GM19395 (cell line): Measurements from ENCODE around the gene SLC16A13.
"Not testable (repeated sequence)": the region's sequence is repeated elsewhere in the genome, so short reads cannot be mapped to it uniquely, and the experiment has no call there.

Experiments used
- ATAC-seq: cut with Tn5 transposase; IDR thresholded peaks from one replicate; pipeline ENCODE4 v1.9.1; 2021; ENCODE audit warnings: mild to moderate bottlenecking, moderate library complexity; ENCODE audit not compliant: unreplicated experiment

The SLC16A13 gene, protein sequence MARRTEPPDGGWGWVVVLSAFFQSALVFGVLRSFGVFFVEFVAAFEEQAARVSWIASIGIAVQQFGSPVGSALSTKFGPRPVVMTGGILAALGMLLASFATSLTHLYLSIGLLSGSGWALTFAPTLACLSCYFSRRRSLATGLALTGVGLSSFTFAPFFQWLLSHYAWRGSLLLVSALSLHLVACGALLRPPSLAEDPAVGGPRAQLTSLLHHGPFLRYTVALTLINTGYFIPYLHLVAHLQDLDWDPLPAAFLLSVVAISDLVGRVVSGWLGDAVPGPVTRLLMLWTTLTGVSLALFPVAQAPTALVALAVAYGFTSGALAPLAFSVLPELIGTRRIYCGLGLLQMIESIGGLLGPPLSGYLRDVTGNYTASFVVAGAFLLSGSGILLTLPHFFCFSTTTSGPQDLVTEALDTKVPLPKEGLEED

DNA sequence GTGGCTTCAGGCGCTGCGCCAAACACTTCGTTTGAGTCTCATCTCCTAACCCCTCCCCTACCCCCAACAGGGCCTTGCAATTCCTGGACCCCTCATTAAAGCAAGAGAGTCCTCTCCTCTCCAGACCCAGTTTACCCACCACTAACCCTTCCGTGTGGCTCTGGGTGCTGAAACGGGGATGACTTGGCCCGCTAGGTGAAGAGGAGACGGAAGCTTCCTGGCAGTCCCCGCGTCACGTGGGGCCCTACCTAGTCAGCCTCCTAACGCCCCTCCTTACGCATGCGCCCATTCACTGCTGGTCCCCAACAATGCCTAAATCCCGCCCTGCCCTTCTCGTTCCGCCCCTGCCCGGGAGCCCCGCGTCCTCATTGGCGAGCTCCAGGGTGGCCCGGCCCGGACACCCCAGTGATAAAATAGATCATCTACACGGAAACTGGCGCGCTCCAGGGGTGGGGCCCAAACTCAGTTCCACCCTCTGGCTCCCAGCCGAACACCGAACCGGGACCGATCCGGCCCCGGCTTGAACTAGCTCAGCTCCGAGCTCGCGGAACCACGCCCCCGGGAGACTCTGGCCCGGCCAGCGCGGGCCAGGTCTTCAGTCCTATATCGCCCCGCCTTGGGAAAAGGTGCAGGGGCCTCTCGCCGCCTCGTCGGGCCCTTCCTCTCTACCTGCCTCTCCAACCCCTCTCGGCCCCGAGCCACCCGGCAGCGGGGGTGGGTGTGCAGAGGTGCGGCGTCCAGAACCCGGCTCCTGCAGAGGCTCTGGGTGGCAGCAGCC, at the start of gene SLC16A13:
Gene SLC16A13, plus strand, starts transcription at position 425 of the 778 bp plus-strand sequence. CDS start 368 bp downstream, outside the sequence.
- ATAC-seq, result peak; percentile 92

DNA sequence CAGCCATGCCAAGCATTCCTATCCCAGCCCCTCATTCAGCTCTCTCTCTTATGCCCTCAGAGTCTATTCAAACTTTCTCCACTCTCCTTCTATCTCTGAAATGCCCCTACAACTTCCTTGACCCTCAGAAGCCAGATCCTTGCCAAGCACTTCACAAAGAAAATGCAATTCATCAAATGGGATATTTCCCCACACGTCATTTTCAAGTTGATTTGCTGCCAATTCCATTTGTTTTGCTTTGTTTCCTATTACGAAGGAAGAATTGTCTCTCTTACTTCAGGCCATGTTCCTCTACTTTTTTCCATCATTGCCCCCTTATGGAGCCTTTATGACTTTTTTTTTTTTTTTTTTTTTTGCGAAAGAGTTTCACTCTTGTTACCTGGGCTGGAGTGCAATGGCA, 49.1 kb upstream of the SLC16A13 start:
- no peak for ATAC-seq

DNA sequence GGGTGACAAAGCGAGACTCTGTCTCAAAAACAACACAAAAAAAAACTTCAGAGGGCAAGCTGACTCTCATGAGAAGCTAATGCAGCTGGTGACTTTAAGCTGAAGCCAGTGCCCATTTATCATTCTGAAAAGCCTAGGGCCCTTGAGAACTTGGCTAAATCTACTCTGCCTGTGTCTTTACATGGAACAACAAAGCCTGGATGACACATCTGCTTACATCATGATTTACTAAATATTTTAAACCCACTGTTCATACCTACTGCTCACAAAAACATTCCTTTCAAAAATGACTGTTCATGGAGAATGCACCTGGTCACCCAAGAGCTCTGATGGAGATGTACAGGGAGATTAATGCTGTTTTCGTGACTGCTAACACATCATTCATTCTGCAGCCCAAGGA, 46.0 kb upstream of the SLC16A13 start:
- no peak for ATAC-seq

DNA sequence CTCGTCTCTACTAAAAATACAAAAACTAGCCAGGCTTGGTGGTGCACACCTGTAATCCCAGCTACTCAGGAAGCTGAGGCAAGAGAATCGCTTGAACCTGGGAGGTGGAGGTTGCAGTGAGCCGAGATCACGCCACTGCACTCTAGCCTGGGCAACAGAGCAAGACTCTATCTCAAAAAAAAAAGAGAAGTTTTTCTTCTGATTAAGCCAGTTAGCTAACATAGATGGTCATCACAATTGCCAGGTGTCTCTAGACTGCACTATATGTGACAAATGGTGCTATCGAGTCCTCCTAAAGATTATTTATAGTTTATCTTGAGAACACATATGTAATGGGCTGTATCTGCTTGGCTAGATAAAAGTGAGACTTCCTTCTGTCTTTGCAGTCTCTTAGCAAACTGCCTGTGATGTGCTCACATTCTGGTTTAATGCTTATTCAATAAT, 42.2 kb upstream of the SLC16A13 start:
- ATAC-seq, result not testable (repeated sequence)

DNA sequence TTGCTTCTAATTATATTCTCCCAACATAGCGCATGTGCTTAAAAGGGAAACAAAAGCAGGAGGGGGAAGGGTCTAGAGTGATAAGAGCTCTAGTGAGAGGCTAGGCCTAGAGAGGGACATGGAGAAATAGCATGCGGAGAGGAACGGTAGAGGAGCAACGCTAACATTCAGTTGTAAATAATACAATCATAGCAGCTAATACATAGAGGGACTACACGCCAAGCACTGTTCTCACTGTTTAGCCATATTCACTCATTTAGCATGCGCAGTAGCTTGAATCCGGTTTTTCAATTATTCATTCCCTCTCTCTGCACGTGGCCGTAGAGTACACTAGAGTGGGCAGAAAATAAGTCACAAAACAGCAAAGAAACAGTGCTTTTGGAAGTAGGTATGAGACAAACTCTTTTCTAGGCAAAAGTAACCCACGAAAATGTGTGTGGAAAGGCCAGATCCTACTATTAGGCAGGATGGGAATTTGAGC, 41.7 kb upstream of the SLC16A13 start:
- no peak for ATAC-seq

DNA sequence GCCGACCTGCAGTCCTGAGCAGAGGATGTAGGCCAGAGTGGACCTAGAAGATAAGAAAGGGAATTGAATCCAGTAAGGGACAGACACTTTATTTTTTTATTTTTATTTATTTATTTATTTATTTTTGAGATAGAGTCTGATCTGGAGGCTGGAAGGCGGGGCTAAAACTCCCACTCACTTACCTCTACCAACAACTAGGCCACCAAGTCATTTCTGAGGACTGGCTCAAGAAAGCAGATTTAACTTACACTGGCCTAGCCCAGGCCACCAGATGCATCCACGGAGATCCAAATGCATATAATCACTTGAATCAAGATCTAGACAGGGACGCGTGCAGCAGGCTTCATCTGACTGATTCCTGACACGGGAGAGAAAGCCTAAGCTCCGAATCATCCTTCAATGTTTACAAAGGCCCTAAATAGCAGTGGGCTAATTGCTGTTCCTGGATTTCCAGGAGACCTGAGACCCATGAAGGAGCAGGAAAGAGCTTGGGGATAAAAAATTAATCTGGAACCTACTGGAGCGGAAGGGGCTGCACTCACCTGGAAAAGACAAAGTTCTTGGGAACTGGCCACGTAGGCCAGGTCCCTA, 41.1 kb upstream of the SLC16A13 start:
- no peak for ATAC-seq

DNA sequence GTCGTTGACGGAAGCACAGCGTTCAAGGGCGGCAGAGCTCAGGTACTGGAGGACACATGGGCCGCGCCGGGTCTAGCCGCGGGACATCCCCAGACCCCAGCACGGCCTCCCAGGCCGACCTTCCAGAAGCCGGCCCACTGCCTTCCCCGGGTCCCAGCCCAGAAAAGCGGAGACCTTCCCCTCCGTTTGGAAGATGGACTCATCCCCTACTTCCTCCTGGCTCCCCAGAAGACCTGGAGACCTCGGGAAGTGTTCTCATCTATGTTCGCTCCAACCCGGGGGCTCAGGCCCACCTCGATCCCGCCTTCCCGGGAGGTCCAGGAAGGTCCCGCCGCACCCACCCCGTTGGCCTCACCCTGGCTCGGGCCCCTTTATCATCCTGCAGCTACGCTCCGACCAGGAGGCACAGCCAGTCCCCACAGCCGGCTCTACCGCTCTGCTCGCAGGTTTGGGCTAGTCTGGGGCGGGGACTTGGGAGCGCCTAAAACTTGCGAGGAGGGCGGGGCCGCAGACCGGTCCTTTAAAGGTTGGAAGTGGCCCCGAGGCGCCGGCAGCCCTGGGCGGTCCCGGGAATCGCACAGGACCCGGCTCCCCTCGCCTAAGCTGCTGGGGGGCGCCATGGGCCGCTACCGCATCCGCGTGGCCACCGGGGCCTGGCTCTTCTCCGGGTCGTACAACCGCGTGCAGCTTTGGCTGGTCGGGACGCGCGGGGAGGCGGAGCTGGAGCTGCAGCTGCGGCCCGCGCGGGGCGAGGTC, 40.1 kb upstream of the SLC16A13 start, which contains the start of gene ALOX12:
Gene ALOX12, plus strand, starts transcription at position 550 of the 756 bp plus-strand sequence. Its CDS starts 69 bp downstream, at position 619.
- no peak for ATAC-seq

DNA sequence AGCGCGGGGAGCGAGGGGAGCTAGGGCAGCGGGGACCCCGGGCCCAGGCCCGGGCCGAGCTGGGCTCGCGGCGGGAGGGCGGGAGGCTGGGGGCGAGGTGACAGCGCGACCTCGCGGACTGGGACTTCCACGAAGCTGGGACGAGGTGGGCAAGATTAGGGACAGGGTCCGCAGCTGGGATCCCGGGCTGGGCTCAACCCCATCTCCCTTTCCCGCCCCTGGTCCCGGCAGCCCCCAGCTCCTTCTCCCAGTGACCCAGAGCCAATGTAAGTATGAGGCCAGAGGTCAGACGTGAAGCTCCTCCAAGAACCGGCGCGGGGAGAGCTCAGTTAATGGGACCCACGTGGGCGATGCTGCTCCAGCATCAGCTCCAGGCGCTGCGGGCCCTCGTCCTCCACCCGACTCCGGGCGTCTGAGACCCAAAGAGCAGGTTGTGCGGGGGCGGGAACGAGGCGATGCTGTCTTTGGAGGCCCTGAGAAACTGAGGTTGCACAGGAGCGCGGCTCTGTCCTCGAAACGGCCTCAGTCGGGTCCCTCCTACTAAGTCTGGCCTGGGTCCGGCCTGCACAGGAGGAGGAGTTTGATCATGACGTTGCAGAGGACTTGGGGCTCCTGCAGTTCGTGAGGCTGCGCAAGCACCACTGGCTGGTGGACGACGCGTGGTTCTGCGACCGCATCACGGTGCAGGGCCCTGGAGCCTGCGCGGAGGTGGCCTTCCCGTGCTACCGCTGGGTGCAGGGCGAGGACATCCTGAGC, 39.4 kb upstream of the SLC16A13 start:
- no peak for ATAC-seq

DNA sequence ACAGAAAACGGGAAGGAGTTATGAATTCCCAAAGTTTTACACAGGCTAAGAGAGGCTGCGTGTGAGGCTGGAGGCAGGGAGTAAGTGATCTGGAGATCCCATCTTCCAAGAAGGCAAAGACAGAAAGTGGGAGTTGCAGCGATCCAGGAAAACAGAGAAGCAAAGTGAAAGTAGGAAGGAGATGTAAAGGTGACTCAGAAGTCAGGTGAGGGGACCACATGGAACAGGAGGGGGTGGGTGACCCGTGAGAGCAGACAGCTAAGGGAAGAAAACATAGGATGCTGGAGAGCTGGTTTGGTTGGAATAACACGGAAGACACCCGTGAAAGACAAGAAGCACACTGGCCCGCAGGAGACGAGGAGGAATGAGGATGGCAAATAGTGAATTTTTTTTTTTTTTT, 38.6 kb upstream of the SLC16A13 start:
- no peak for ATAC-seq

DNA sequence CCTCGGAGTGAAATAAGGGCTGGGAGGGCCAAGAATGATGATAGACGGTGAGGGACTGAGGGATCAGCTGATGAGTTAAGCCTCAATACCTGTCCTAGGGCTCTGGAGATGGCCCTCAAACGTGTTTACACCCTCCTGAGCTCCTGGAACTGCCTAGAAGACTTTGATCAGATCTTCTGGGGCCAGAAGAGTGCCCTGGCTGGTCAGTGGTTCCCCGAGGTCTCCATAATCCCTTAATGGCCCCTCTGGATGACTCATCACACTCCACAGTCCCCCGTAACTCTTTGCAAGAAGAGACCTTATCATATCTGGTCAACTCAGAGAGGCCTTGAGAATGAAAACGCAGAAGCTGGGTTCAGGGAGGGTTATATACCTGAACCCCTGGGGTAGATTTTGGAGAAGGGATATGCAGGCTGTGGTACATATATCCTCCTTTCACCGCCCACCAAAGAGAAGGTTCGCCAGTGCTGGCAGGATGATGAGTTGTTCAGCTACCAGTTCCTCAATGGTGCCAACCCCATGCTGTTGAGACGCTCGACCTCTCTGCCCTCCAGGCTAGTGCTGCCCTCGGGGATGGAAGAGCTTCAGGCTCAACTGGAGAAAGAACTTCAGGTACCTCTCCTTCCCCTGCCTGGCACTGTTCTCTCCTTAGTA, 36.8 kb upstream of the SLC16A13 start:
- no peak for ATAC-seq

DNA sequence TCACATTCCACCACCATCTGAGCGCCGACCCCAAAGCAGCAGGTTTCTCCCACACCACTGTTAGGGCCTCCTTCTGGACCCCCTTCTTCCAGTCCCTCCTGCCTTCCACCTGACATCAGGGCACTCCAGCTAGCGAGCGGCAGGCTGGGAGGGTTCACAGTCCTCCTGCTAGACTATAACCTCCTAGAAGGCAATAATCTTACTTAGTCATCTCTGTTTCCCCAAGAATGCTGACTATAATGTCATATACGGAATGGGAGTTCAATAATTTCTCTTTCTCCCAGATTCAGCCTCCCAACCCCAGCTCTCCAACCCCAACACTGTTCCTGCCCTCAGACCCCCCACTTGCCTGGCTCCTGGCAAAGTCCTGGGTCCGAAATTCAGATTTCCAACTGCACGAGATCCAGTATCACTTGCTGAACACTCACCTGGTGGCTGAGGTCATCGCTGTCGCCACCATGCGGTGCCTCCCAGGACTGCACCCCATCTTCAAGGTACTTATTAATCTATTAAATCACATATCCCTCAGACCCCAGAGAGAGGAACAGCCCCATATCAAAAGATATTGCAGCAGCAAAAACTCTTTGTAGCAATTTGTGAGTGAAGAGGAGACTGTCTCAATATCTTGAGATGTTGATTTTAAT, 34.4 kb upstream of the SLC16A13 start:
- no peak for ATAC-seq

DNA sequence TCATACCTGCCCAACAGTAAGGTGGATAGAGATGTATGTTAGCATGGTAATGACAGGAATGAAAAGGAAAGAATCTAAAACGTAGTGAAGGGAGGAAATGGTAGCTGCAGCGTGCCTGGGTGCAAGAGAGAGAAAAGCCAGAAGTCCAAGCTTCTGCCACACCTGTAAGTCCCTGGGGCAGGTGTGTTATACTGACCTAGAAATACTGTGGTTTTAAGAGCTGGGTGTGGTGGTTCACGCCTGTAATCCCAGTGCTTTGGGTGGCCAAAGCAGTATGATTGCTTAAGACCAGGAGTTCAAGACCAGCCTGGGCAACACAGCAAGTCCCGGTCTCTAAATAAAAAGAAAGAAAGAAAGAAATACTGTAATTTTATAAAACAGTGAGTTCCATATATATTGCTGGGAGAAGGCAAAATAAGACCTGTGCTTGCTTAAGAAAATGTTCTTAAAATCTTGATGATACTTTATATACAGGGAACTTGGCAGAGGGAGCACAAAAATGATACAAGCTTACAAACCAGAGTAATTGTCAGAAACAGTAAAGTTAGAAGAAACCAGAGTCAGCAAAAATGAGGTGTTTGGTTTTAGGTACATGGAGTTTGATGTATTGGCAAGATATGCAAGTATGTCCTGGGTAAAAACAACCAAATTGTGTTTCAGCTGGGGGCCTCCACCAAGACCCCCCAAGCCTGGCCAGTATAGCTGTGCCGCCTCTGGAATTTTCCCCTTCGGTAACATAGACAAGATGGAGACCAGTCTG, 33.3 kb upstream of the SLC16A13 start:
- no peak for ATAC-seq

DNA sequence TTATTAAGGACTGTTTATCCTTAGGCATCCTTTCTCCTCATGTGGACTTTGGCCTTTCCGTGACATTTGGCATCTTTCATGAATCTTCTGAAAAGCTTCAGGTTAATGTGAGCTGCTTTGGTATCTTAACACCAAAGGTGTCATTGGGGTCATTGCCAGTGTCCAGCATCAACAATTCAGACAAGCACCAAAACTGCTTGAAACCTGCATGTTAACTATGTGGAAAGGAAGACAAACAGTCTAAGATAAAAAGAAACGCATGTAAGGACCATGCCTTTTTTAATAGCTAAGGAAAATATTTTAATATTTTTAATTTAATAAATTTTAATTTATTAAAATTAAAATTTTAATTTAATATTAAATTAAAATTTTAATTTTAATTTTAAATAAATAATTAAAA, 32.1 kb upstream of the SLC16A13 start:
- ATAC-seq, result no peak

DNA sequence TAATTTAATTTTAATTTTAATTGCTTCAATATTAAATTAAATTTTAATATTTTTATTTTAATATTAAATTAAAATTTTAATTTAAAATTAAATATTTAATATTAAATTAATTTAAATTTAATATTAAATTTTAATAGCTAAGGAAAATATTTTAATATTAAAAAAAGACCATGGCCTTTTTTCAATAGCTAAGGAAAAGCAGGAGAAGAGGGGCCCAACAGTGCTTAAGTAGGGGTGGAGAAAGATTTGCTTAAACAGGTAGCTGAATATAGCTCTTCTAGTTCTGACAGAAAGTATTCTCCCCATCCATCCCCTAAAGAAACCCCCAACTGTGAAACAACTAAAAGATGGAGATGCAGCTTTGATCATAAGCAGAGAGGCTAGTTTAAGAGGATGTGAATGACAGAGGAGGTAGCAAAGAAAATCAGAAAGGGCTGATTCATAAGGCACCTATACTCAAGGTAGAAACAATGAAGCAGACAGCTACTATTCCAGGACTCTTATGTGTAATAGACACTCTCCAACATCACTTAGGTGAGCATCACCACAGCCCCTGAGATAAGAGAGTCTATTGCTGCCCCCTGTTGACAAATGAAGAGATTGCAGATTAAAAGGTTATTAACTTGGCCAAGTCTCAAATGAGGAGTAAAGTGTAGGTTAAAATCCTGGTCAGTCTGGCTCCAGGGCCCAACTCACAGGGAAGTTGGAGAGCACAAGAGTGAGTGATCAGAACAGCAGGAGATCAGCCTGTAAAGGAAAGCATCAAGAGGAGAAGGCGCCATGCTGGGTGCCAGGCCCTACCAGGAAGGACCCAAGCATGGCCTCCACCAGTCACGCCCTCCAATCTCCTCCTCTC, 31.2 kb upstream of the SLC16A13 start:
- ATAC-seq, result no peak

DNA sequence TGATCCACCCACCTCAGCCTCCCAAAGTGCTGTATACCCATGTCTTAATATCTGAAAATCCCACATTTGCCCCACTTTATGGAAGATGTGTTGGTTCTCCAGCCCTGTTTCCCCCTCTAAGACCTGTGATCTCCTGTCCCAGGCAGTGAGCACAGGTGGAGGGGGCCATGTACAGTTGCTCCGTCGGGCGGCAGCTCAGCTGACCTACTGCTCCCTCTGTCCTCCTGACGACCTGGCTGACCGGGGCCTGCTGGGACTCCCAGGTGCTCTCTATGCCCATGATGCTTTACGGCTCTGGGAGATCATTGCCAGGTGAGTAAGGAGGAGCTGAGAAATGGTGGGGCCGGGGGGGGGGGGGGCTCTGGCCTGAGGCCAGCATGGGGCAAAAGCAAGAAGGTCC, 30.1 kb upstream of the SLC16A13 start:
- no peak for ATAC-seq

DNA sequence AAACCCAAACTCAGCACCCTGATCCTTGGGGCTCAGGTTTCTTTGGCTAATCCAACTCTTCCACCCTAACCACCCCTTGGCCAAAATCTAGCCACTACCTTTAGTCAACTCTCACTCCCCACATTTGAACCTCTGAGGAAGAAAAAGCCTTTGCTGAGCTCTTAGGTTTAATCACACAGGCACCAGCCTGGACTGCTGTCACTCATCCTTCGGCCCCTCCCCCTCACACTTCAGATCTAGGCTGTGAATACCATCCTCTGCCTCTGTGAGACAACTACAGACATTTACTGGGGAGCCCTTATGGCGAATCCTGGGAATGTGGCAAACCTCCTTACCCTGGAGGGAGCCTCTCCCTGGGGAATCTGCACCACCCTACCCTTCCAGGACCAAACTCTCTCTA, 28.7 kb upstream of the SLC16A13 start:
- no peak for ATAC-seq

DNA sequence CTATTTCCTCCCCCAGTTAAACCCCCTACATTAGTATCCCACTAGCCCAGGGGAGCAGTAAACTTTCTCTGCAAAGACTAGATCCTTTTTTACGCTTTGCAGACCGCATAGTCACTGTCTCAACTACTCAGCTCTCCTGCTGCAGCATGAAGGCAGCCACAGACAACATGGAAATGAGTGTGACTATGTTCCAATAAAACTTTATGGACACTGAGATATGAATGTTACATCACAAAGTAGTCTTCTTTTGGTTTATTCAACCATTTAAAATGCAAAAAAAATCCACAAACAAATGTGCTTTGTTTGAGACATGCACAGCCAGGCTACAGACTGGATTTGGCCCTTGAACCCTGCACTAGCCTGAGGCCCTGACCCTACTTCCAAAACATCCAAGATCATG, 25.3 kb upstream of the SLC16A13 start:
- no peak for ATAC-seq
